Neural progenitor cell (in vitro differentiated cells): ENCODE data around the gene PRRG1. TPM values are rescaled to one million over a fixed set of nuclear protein-coding genes. Genes with fewer than 3 reads are reported as not detected.

Experiments used
- DNase-seq: peaks from one replicate; pipeline ENCODE4 v3.0.0-alpha.2; 2016; ENCODE audit warnings: low spot score
- H2AFZ ChIP-seq: fragments of 200-600 bp; sonication (generic); replicated peaks from 2 replicates; pipeline ENCODE4 v1.6.1; 2016; ENCODE audit warnings: antibody characterized with exemption
- H3F3A ChIP-seq: fragments of 200-600 bp; sonication (generic); 2 replicates; pipeline ENCODE4 v1.6.1; 2016; ENCODE audit warnings: antibody characterized with exemption, low read depth
- H3K27ac ChIP-seq: fragments of 200-600 bp; sonication (generic); 2 replicates; pipeline ENCODE4 v1.5.1; 2016; ENCODE audit warnings: mild to moderate bottlenecking
- H3K27me3 ChIP-seq: fragments of 200-600 bp; sonication (generic); 2 replicates; pipeline ENCODE4 v1.6.1; 2016; ENCODE audit warnings: mild to moderate bottlenecking, moderate library complexity
- H3K36me3 ChIP-seq: fragments of 200-600 bp; sonication (generic); 2 replicates; pipeline ENCODE4 v1.5.1; 2016
- H3K4me1 ChIP-seq: fragments of 200-600 bp; sonication (generic); 2 replicates; pipeline ENCODE4 v1.6.1; 2016; ENCODE audit warnings: mixed run types
- H3K4me2 ChIP-seq: fragments of 200-600 bp; sonication (generic); 2 replicates; pipeline ENCODE4 v1.6.1; 2016
- H3K4me3 ChIP-seq: fragments of 200-600 bp; sonication (generic); 2 replicates; pipeline ENCODE4 v1.5.1; 2016
- H3K79me2 ChIP-seq: fragments of 200-600 bp; sonication (generic); 2 replicates; pipeline ENCODE4 v1.6.1; 2016; ENCODE audit warnings: low read depth
- H3K9ac ChIP-seq: fragments of 200-600 bp; sonication (generic); 2 replicates; pipeline ENCODE4 v1.6.1; 2016
- H3K9me3 ChIP-seq: fragments of 200-600 bp; sonication (generic); 2 replicates; pipeline ENCODE4 v1.5.1; 2016; ENCODE audit warnings: low read depth
- H4K20me1 ChIP-seq: fragments of 200-600 bp; sonication (generic); 2 replicates; pipeline ENCODE4 v1.6.1; 2016; ENCODE audit warnings: low read depth
- H3K27ac Mint-ChIP-seq: 3 replicates; pipeline ENCODE4 v1.8.0; 2021; ENCODE audit warnings: mixed read lengths
- H3K27me3 Mint-ChIP-seq: 2 replicates; pipeline ENCODE4 v1.8.0; 2022; ENCODE audit warnings: low read depth, mild to moderate bottlenecking, inconsistent platforms, moderate library complexity, mixed read lengths; ENCODE audit not compliant: insufficient read depth
- H3K36me3 Mint-ChIP-seq: 3 replicates; pipeline ENCODE4 v1.8.0; 2021; ENCODE audit warnings: mixed read lengths
- H3K4me1 Mint-ChIP-seq: 3 replicates; pipeline ENCODE4 v1.8.0; 2021; ENCODE audit warnings: mixed read lengths
- H3K4me3 Mint-ChIP-seq: 3 replicates; pipeline ENCODE4 v1.8.0; 2021; ENCODE audit warnings: mild to moderate bottlenecking, moderate library complexity, mixed read lengths
- H3K9me3 Mint-ChIP-seq: 3 replicates; pipeline ENCODE4 v1.8.0; 2020; ENCODE audit warnings: mixed read lengths
- EZH2 ChIP-seq: fragments of 200-600 bp; sonication (generic); IDR thresholded peaks from 2 replicates; pipeline ENCODE4 v1.6.1; 2017; ENCODE audit warnings: antibody characterized with exemption, mild to moderate bottlenecking, moderate library complexity
- EZH2phosphoT487 ChIP-seq: fragments of 200-600 bp; sonication (generic); IDR thresholded peaks from 2 replicates; pipeline ENCODE4 v1.6.1; 2017; ENCODE audit warnings: antibody characterized with exemption
- total RNA-seq: library from RNA; depleted of rRNA; stranded (reverse); fragments of >200 nt; gene quantifications from 2 replicates; pipeline ENCODE4 v1.2.3, GENCODE V29; 2015; ENCODE audit warnings: low replicate concordance
- TF ChIP-seq, protein P1 (sequence below): fragments of 200-600 bp; sonication (generic); IDR thresholded peaks from 2 replicates; pipeline ENCODE4 v1.5.1; 2017; ENCODE audit warnings: antibody characterized with exemption, mild to moderate bottlenecking

Gene PRRG1
- total RNA-seq, 1 donor from 2014 or later, result 8.7 TPM

DNA sequence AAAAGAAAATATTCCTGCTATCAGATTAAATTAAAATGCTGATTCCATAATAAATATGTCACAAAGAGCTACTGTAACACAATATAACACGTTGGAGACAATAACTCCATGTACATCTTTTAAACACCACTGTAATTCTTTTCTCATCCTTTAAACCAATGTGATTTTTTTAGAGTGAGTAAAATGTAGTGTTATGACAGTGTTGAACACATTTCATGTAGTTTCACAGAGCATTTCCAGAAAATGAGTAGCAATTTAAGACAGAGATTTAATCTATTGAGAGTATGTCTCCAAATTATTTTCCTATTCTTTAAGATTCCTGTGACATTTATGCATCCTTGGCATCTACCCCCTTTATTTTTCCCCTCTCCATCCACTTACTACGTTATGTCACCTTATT, 17.1 kb upstream of the PRRG1 start:
- no peak overlapping the region for H3K9ac ChIP-seq
- H3K36me3 ChIP-seq, result no peaks in the 10 kb centered on the region
- no peak overlapping the region for H3K27ac ChIP-seq
- Mint-ChIP-seq H3K4me3 (no peak overlapping the region), H3K27me3 (no peaks in the 10 kb centered on the region), H3K36me3 (no peaks in the 10 kb centered on the region), H3K4me1 (no peaks in the 10 kb centered on the region), H3K9me3 (no peaks in the 10 kb centered on the region), H3K27ac (no peak overlapping the region)
- no peaks in the 10 kb centered on the region for H3K27me3 ChIP-seq
- no peak overlapping the region for H3K4me2 ChIP-seq
- H3K9me3 ChIP-seq, result no peaks in the 10 kb centered on the region
- TF ChIP-seq EZH2, result no peak
- no peak for TF ChIP-seq EZH2phosphoT487
- TF ChIP-seq, protein P1, sequence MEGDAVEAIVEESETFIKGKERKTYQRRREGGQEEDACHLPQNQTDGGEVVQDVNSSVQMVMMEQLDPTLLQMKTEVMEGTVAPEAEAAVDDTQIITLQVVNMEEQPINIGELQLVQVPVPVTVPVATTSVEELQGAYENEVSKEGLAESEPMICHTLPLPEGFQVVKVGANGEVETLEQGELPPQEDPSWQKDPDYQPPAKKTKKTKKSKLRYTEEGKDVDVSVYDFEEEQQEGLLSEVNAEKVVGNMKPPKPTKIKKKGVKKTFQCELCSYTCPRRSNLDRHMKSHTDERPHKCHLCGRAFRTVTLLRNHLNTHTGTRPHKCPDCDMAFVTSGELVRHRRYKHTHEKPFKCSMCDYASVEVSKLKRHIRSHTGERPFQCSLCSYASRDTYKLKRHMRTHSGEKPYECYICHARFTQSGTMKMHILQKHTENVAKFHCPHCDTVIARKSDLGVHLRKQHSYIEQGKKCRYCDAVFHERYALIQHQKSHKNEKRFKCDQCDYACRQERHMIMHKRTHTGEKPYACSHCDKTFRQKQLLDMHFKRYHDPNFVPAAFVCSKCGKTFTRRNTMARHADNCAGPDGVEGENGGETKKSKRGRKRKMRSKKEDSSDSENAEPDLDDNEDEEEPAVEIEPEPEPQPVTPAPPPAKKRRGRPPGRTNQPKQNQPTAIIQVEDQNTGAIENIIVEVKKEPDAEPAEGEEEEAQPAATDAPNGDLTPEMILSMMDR, result no peak
- no peaks in the 10 kb centered on the region for H3F3A ChIP-seq
- DNase-seq, result no peak
- no peak overlapping the region for H2AFZ ChIP-seq
- H4K20me1 ChIP-seq, result no peaks in the 10 kb centered on the region
- no peaks in the 10 kb centered on the region for H3K4me1 ChIP-seq
- H3K4me3 ChIP-seq, result no peak overlapping the region
- no peaks in the 10 kb centered on the region for H3K79me2 ChIP-seq

DNA sequence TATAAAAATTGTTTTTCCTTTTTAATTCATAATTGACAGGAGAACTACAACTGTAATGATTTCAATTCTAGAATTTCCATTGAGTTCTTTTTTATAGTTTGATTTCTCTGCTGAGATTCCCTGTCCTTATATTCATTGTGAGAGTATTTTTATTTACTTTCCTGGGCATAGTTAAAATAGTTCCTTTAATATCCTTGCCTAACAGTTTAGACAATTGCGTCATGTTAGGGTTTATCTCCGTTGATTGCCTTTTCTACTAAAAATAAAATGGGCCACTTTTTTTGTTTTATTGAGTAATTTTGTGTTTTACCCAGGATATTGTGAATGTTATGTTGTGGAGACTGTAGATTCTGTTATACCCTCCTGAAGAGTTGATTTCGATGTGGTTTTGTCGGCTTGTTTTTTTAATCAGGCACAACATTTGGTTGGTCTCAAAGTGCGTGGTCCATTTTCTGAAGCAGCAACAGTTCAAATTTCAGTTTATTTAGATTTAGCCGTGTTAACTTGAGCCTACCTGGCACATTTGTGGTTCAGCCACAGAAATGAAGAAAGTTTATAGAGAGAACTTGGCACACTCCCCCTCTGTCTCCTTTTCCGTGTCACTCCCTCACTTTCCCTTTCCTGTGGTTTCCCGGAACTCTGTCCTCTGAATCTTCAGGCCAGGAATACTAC, 16.0 kb upstream of the PRRG1 start:
- Histone ChIP-seq H3K4me1 (no peaks in the 10 kb centered on the region), H4K20me1 (no peaks in the 10 kb centered on the region), H3K27ac (no peak overlapping the region), H3K4me2 (no peak overlapping the region), H3K9me3 (no peaks in the 10 kb centered on the region), H3K36me3 (no peaks in the 10 kb centered on the region), H3K27me3 (no peaks in the 10 kb centered on the region), H3K79me2 (no peaks in the 10 kb centered on the region), H2AFZ (peak overlapping the region; percentile 40), H3F3A (no peaks in the 10 kb centered on the region), H3K4me3 (no peak overlapping the region), H3K9ac (no peak overlapping the region)
- H3K27ac Mint-ChIP-seq, result no peak overlapping the region
- H3K9me3 Mint-ChIP-seq, result no peaks in the 10 kb centered on the region
- H3K4me3 Mint-ChIP-seq, result no peak overlapping the region
- no peaks in the 10 kb centered on the region for H3K4me1 Mint-ChIP-seq
- H3K36me3 Mint-ChIP-seq, result no peaks in the 10 kb centered on the region
- DNase-seq, result no peak
- TF ChIP-seq, protein P1, result no peak
- TF ChIP-seq EZH2 (no peak), EZH2phosphoT487 (no peak)
- no peaks in the 10 kb centered on the region for H3K27me3 Mint-ChIP-seq

DNA sequence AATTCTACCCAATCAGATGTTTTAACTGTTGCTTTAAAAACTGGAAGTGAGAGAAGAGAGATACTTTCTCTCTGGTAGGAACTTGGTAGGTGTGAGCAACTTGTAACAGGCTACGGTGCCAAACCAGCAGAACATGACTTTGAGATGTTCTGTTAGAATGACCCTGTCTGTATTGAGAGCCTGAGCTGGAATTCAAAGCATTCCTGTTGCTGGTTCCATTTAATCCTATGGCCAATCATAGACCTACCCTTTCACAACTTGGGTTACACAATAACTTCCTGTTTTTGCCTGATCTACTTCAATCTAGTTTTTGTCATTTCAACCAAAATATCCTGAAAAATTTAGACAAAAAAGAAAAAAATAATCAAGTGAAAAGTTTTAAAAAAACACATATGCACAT, 1.7 kb upstream of the PRRG1 start:
- H3K4me3 Mint-ChIP-seq, result no peak overlapping the region
- Histone ChIP-seq H3K27me3 (peaks cover 14% of the 10 kb centered on the region), H3K9me3 (no peaks in the 10 kb centered on the region), H3F3A (peaks cover 6% of the 10 kb centered on the region), H2AFZ (no peak overlapping the region), H3K4me1 (peaks cover 4% of the 10 kb centered on the region), H3K36me3 (no peaks in the 10 kb centered on the region), H3K79me2 (peaks cover 9% of the 10 kb centered on the region), H3K4me2 (no peak overlapping the region), H4K20me1 (no peaks in the 10 kb centered on the region), H3K9ac (no peak overlapping the region), H3K4me3 (no peak overlapping the region), H3K27ac (no peak overlapping the region)
- no peak overlapping the region for H3K27ac Mint-ChIP-seq
- no peaks in the 10 kb centered on the region for H3K4me1 Mint-ChIP-seq
- no peaks in the 10 kb centered on the region for H3K9me3 Mint-ChIP-seq
- no peak for TF ChIP-seq EZH2phosphoT487
- no peak for TF ChIP-seq EZH2
- TF ChIP-seq, protein P1, result no peak
- DNase-seq, result peak; percentile 5
- no peaks in the 10 kb centered on the region for H3K27me3 Mint-ChIP-seq
- H3K36me3 Mint-ChIP-seq, result no peaks in the 10 kb centered on the region
